HCT116 (cell line): ENCODE data around the gene SSX4B.
"Not testable (repeated sequence)": the region's sequence is repeated elsewhere in the genome, so short reads cannot be mapped to it uniquely, and the experiment has no call there.

Source experiments
- CTCF ChIP-seq, 3 experiments: fragments of 200-600 bp in 1 of 3; sonication (generic) in 1 of 3; IDR thresholded peaks in 2 of 3; conservative IDR thresholded peaks in 1 of 3; 2 replicates each; pipeline ENCODE4 v1.5.1; 2012 to 2017; ENCODE audit warnings: low read depth in 2 of 3, low read length in 2 of 3, antibody characterized with exemption in 1 of 3, borderline replicate concordance in 1 of 3, control low read depth in 1 of 3, mild to moderate bottlenecking in 1 of 3, mixed read lengths in 1 of 3, mixed run types in 1 of 3, moderate library complexity in 1 of 3; ENCODE audit not compliant: insufficient read depth in 1 of 3
- EGR1 ChIP-seq: IDR thresholded peaks from 2 replicates; pipeline ENCODE4 v1.6.1; 2012; ENCODE audit warnings: low read depth
- EZH2 ChIP-seq: fragments of 200-600 bp; sonication (generic); IDR thresholded peaks from 2 replicates; pipeline ENCODE4 v1.6.1; 2017; ENCODE audit warnings: antibody characterized with exemption, mixed run types

DNA sequence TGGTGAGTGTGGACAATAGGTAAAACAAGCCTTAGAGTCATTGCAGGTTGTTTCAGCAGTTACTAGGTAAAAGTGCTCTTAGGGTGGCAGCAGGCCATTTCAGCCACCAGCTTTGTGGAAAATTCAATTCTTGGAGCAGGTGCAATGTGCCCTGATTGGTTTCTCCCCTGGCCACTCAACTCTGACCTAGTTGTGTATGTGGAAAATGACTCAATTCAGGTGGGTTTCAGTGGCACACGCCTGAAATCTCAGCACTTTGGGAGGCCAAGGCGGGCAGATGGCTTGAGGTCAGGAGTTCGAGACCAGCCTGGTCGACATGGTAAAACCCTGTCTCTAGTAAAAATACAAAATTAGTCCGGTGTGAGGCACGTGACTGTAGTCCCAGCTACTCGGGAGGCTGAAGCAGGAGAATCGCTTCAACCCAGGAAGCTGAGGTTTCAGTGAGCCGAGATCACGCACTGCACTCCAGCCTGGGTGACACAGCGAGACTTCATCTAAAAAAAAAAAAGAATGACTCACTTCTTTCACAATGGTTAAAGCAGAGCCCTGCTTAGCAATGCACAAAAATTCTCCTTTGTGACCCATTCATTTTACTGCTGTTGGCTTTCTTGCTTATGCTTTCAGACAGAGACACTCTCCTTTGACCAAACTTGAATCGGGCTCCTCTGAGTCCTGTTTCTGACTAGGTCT, 15.4 kb upstream of the SSX4B start:
- TF ChIP-seq CTCF (IDR thresholded peaks at IDR 0.05 in 2 of 3, conservative IDR thresholded peaks at IDR 0.05 in 1 of 3; ENCODE audit: borderline replicate concordance in 1 of 3, insufficient read depth in 1 of 3, low read depth in 2 of 3, low read length in 2 of 3); EZH2; EGR1: not testable (repeated sequence)
